Mammary epithelial cell (primary cell): ENCODE data around the gene WDR31.

Source experiments
- CTCF ChIP-seq, 2 donors: IDR thresholded peaks in 1 of 2; conservative IDR thresholded peaks in 1 of 2; 2 replicates each; pipeline ENCODE4 v1.5.1; 2011 to 2012; ENCODE audit warnings: inconsistent platforms in 2 of 2, low read length in 2 of 2, mild to moderate bottlenecking in 2 of 2, control low read depth in 1 of 2, low read depth in 1 of 2; ENCODE audit not compliant: insufficient read depth in 1 of 2; ENCODE audit errors: extremely low read depth in 1 of 2
- EZH2 ChIP-seq: IDR thresholded peaks from 2 replicates; pipeline ENCODE4 v1.6.1; 2012; ENCODE audit warnings: low read length, inconsistent platforms, borderline replicate concordance

GRCh38 chr9:113345190-113345589 is 5.1 kb upstream of the WDR31 start:
- TF ChIP-seq CTCF (conservative IDR thresholded peaks at IDR 0.05 in 1 of 2, IDR thresholded peaks at IDR 0.05 in 1 of 2; ENCODE audit: extremely low read depth in 1 of 2, insufficient read depth in 1 of 2, low read depth in 1 of 2, low read length in 2 of 2) (no peak), EZH2 (no peak)
